Chondrocyte (in vitro differentiated cells): ENCODE results near the gene BBC3. TPM values are rescaled to one million over a fixed set of nuclear protein-coding genes. Genes with fewer than 3 reads are reported as not detected.

Experiments
- DNase-seq: peaks from one replicate; pipeline ENCODE4 v3.0.0; 2021; ENCODE audit warnings: mixed read lengths, low spot score
- H3K27ac Mint-ChIP-seq: one replicate; pipeline ENCODE4 v1.8.0; 2021; ENCODE audit warnings: mild to moderate bottlenecking, moderate library complexity, mixed read lengths; ENCODE audit not compliant: unreplicated experiment
- H3K27me3 Mint-ChIP-seq: 2 replicates; pipeline ENCODE4 v1.8.0; 2021; ENCODE audit warnings: low read depth, mixed read lengths
- H3K36me3 Mint-ChIP-seq: 2 replicates; pipeline ENCODE4 v1.8.0; 2021; ENCODE audit warnings: low read depth, mixed read lengths
- H3K4me1 Mint-ChIP-seq: 2 replicates; pipeline ENCODE4 v1.8.0; 2021; ENCODE audit warnings: low read depth, mild to moderate bottlenecking, mixed read lengths
- H3K4me3 Mint-ChIP-seq: one replicate; pipeline ENCODE4 v1.8.0; 2021; ENCODE audit warnings: mild to moderate bottlenecking, moderate library complexity, mixed read lengths; ENCODE audit not compliant: unreplicated experiment
- H3K9me3 Mint-ChIP-seq: 2 replicates; pipeline ENCODE4 v1.8.0; 2021; ENCODE audit warnings: low read depth, mixed read lengths
- CTCF ChIP-seq: fragments of 200-600 bp; sonication (generic); IDR thresholded peaks from 2 replicates; pipeline ENCODE4 v1.5.0; 2021; ENCODE audit warnings: antibody characterized with exemption, mild to moderate bottlenecking, moderate library complexity
- total RNA-seq: library from RNA; stranded (reverse); gene quantifications from 3 replicates; pipeline ENCODE4 v1.2.1, GENCODE V29; 2021

Gene BBC3
- total RNA-seq, 1 donor from 2014 or later: 16.1 TPM

GRCh38 chr19:47183601-47184000, 47.4 kb downstream of the BBC3 start:
- Mint-ChIP-seq H3K9me3 (no peaks in the 10 kb centered on the region), H3K27me3 (no peaks in the 10 kb centered on the region), H3K27ac (no peak overlapping the region), H3K4me3 (no peak overlapping the region), H3K36me3 (peaks cover 25% of the 10 kb centered on the region), H3K4me1 (no peaks in the 10 kb centered on the region)
- TF ChIP-seq CTCF: no peak
- no peak for DNase-seq

GRCh38 chr19:47179653-47180310, 51.2 kb downstream of the BBC3 start:
- no peak for TF ChIP-seq CTCF
- DNase-seq: no peak
- H3K27me3 Mint-ChIP-seq: no peaks in the 10 kb centered on the region
- H3K27ac Mint-ChIP-seq: no peak overlapping the region
- H3K36me3 Mint-ChIP-seq: peaks cover 21% of the 10 kb centered on the region
- no peak overlapping the region for H3K4me3 Mint-ChIP-seq
- H3K9me3 Mint-ChIP-seq: no peaks in the 10 kb centered on the region
- peaks cover 22% of the 10 kb centered on the region for H3K4me1 Mint-ChIP-seq

GRCh38 chr19:47176627-47177090, 54.3 kb downstream of the BBC3 start:
- peak overlapping the region; percentile 89 for H3K27ac Mint-ChIP-seq
- H3K36me3 Mint-ChIP-seq: peaks cover 23% of the 10 kb centered on the region
- no peaks in the 10 kb centered on the region for H3K9me3 Mint-ChIP-seq
- H3K4me3 Mint-ChIP-seq: no peak overlapping the region
- no peaks in the 10 kb centered on the region for H3K27me3 Mint-ChIP-seq
- DNase-seq: no peak
- no peak for TF ChIP-seq CTCF
- H3K4me1 Mint-ChIP-seq: peaks cover 26% of the 10 kb centered on the region

- H3K27me3 Mint-ChIP-seq: no peaks in the 10 kb centered on the region
- no peaks in the 10 kb centered on the region for H3K9me3 Mint-ChIP-seq
- peaks cover 23% of the 10 kb centered on the region for H3K36me3 Mint-ChIP-seq
- H3K27ac Mint-ChIP-seq: peak overlapping the region; percentile 89
- peaks cover 26% of the 10 kb centered on the region for H3K4me1 Mint-ChIP-seq
- TF ChIP-seq CTCF: no peak
- DNase-seq: no peak
- H3K4me3 Mint-ChIP-seq: no peak overlapping the region
These were observed 54.9 kb downstream of the BBC3 start for GRCh38 chr19:47176071-47176626.

- Mint-ChIP-seq H3K27me3 (no peaks in the 10 kb centered on the region), H3K4me1 (peaks cover 26% of the 10 kb centered on the region), H3K4me3 (no peak overlapping the region), H3K27ac (no peak overlapping the region), H3K36me3 (peaks cover 24% of the 10 kb centered on the region), H3K9me3 (no peaks in the 10 kb centered on the region)
- TF ChIP-seq CTCF: no peak
- no peak for DNase-seq
These were observed 58.1 kb downstream of the BBC3 start for GRCh38 chr19:47172666-47173455.
